ENCODE results near the gene VDR. TPM values are rescaled to one million over a fixed set of nuclear protein-coding genes. Genes with fewer than 3 reads are reported as not detected.

VDR gene
- total RNA-seq, 2 donors from 2014 or later, result 124 to 140 TPM

DNA sequence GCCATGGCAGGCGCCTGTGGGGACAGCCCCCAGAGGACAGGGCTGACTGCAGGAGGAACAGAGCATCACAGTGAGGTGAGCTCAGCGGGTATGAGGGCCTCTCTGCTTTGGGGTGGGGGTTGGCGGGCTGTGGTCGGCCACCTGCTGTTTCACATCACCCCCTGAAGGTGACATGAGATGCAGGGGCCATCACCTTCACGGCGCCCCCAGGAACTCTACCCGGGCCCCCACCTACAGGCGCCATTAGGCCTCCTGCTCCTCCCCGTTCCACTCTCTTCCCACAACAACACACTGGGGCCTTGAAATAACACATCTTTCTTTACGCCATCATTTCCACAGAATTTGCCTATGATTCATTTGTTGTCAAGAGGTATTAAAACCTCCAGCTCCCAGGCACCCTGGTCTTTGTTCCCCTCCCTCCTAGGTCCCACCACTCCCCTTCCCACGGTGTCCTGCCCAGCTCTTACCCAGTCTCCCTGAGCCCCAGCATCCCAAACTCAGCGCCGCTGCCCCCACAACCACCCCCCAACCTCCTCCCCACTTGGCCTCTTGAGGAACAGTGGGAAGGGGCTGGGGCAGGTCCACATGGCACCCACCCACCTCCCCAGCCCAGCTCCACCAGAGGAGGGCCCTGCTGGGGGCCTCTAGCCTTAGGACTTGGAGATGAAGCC, 72.4 kb downstream of the VDR start:
- H3K4me3 ChIP-seq, result no peak overlapping the region
- H3K36me3 ChIP-seq, result no peaks in the 10 kb centered on the region
- intact Hi-C loops (cut with DNase I), result no loop called here
- TF ChIP-seq, protein P1, sequence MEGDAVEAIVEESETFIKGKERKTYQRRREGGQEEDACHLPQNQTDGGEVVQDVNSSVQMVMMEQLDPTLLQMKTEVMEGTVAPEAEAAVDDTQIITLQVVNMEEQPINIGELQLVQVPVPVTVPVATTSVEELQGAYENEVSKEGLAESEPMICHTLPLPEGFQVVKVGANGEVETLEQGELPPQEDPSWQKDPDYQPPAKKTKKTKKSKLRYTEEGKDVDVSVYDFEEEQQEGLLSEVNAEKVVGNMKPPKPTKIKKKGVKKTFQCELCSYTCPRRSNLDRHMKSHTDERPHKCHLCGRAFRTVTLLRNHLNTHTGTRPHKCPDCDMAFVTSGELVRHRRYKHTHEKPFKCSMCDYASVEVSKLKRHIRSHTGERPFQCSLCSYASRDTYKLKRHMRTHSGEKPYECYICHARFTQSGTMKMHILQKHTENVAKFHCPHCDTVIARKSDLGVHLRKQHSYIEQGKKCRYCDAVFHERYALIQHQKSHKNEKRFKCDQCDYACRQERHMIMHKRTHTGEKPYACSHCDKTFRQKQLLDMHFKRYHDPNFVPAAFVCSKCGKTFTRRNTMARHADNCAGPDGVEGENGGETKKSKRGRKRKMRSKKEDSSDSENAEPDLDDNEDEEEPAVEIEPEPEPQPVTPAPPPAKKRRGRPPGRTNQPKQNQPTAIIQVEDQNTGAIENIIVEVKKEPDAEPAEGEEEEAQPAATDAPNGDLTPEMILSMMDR (IDR thresholded peaks at IDR 0.05), result no peak
- H3K9me3 ChIP-seq, result no peaks in the 10 kb centered on the region
- no peak overlapping the region for H3K9ac ChIP-seq (ENCODE audit: low read depth in 2 of 2, low read length in 2 of 2)
- no peak for DNase-seq
- peaks cover 8% of the 10 kb centered on the region for H3K4me1 ChIP-seq
- no peak overlapping the region for H3K27ac ChIP-seq
- H3K27me3 ChIP-seq, result no peaks in the 10 kb centered on the region

DNA sequence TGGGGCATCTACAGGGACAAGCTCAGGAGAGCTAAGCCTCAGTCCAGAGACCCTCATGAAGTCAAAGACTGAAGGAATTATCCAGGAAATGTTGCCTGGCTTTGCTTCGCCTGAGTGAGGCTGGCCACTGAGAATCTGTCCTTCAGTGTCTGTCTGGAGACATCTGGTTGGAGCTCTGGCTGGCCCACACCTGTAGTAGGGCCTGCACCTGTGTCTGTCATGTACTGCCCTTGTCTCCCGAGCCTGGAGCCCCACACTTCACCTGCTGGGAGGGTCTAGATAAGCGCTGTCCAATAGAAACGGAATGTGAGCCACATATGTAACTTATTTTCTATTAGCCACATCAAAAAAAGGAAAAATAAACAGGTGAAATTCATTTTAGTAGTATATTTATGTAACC, 75.2 kb downstream of the VDR start:
- Histone ChIP-seq H3K27me3 (no peaks in the 10 kb centered on the region), H3K27ac (no peak overlapping the region), H3K4me1 (peaks cover 8% of the 10 kb centered on the region), H3K36me3 (no peaks in the 10 kb centered on the region), H3K9ac (ENCODE audit: low read depth in 2 of 2, low read length in 2 of 2) (no peak overlapping the region), H3K4me3 (no peak overlapping the region), H3K9me3 (no peaks in the 10 kb centered on the region)
- no peak for DNase-seq
- intact Hi-C loops (cut with DNase I), result no loop called here
- TF ChIP-seq, protein P1 (IDR thresholded peaks at IDR 0.05), result no peak

DNA sequence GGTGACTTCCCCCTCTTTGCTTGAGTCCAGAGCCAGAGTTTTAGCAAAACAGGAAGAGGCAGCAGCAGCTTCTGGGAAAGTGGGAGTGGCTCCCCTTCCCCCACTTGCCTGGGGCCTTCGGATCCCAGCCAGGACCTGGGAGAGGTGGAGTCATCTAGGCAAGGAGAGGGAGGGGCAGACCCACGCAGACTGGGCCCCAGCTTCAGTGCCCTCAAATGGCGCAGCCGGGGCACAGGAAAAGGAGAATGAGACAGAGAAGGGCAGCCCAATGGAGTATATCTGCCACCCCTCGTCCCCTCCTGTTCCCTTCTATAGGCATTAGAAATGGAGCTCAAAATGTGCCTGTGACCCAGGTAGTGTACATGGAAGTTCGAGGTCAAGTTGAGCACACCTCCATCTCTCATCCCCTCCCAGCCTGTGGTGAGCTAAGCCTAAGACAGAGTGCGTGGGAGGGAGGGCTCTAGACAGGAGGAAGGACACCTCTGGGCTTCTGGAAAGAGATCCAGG, 75.8 kb downstream of the VDR start:
- peak; percentile 85 for DNase-seq
- H3K27ac ChIP-seq, result peak overlapping the region; percentile 53
- TF ChIP-seq, protein P1 (IDR thresholded peaks at IDR 0.05), result no peak
- H3K27me3 ChIP-seq, result no peaks in the 10 kb centered on the region
- H3K36me3 ChIP-seq, result no peaks in the 10 kb centered on the region
- no peaks in the 10 kb centered on the region for H3K9me3 ChIP-seq
- intact Hi-C loops (cut with DNase I), result no loop called here
- peaks cover 8% of the 10 kb centered on the region for H3K4me1 ChIP-seq
- H3K4me3 ChIP-seq, result no peak overlapping the region
- peak overlapping the region; percentile 41 to 54 for H3K9ac ChIP-seq (ENCODE audit: low read depth in 2 of 2, low read length in 2 of 2)

DNA sequence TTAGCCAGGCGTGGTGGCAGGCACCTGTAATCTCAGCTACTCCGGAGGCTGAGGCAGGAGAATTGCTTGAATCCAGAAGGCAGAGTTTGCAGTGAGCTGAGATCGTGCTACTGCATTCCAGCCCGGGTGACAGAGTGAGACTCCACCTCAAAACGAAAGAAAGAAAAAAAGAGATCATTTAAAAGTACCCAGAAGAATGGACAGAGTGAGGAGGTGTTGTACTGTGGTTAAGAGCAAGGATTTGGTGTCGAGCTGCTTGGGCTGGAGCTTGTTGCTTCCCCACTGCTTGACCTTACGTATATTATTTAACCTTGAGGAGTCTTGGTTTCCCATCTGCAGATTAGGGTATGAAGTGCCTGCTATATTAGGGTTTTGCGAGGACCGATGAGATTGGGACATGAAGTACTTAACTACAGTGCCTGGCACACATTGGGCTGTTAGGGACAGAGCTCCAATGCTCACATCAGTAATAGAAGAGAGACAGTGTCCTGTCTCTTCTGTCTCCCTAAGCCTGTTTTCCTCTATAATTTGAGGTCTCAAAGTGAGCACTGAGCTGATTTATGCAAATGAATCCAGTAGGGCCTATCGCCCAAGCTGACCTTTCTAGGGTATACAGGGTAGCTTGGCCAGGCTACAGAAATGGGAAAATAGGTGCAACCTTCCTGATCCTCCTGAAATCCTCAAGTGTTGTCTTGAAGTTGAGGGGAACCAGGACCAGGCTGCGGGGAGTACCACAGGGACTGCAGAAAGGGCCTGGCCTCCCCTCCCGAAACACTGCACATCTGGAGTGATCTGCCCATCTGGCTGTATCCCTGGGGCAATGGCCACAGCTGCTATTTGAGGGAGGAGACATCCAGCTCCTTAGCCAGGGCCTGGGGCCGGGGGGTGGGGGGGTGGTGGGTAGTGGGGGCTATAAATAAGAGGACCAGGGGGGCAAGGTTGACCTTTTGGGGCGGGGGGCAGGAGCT, 76.5 kb downstream of the VDR start:
- no peaks in the 10 kb centered on the region for H3K27me3 ChIP-seq
- no peaks in the 10 kb centered on the region for H3K36me3 ChIP-seq
- no peaks in the 10 kb centered on the region for H3K9me3 ChIP-seq
- H3K9ac ChIP-seq (ENCODE audit: low read depth in 2 of 2, low read length in 2 of 2), result peak overlapping the region in 1 of 2 donors; percentile 12
- TF ChIP-seq, protein P1 (IDR thresholded peaks at IDR 0.05), result no peak
- peak overlapping the region; percentile 68 for H3K27ac ChIP-seq
- no peak overlapping the region for H3K4me3 ChIP-seq
- no peak for DNase-seq
- intact Hi-C loops (cut with DNase I), result no loop called here
- peaks cover 8% of the 10 kb centered on the region for H3K4me1 ChIP-seq

DNA sequence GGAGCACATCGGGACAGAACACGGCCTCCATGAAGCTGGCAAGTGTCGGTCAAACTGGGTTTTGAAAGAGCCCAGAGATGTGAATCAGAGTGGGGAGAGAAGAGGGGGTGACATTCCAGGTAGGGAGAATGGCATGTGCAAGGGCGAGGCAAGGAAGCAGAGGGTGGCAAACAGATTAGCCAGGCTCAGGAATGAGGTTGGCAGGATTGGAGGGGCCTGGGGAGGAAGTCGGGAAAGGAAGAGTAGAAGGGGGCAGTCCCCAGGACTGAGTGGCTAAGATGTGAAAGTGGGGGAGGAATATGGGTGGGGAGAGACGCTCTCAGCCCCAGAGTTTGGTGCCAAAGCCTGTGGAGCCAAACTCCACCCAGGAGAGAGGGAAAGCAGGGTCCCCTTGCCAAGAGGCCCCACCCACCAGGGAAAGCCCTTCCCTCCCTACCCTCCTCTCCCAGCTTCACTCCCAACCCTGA, 79.6 kb downstream of the VDR start:
- intact Hi-C loops (cut with DNase I), result no loop called here
- Histone ChIP-seq H3K27ac (no peak overlapping the region), H3K9ac (ENCODE audit: low read depth in 2 of 2, low read length in 2 of 2) (no peak overlapping the region), H3K9me3 (no peaks in the 10 kb centered on the region), H3K4me3 (no peak overlapping the region), H3K4me1 (peaks cover 8% of the 10 kb centered on the region), H3K27me3 (no peaks in the 10 kb centered on the region), H3K36me3 (no peaks in the 10 kb centered on the region)
- TF ChIP-seq, protein P1 (IDR thresholded peaks at IDR 0.05), result no peak
- DNase-seq, result no peak
